ENCODE measurements around the gene TCF23. TPM values are rescaled to one million over a fixed set of nuclear protein-coding genes. Genes with fewer than 3 reads are reported as not detected.
A peak's percentile ranks its signal among the peaks of the same experiment; 100 is the strongest.

Gene TCF23
- total and polyA plus RNA-seq, 12 donors = 0.05 to 0.21 (median 0.08) TPM; not detected in 2

- Histone ChIP-seq H3K9me3 (no peaks in the 10 kb centered on the region), H3K4me3 (no peak overlapping the region), H3K4me1 (peaks cover 0 to 20% (median 10%) of the 10 kb centered on the region in 9 donors), H3K27me3 (no peaks in the 10 kb centered on the region), H3K36me3 (peaks cover 0 to 24% (median 16%) of the 10 kb centered on the region in 9 donors), H3K27ac (peak overlapping the region in 4 of 10 donors; percentile 9 to 55 (median 12))
- intact Hi-C loops (cut with DNase I) = no loop called here
- 32 to 37% methylated on average over 5 of the region's 5 CpGs for WGBS, 2 donors
- peak in 1 of 2 donors; percentile 38 for DNase-seq
- no peak for TF ChIP-seq CTCF (IDR thresholded peaks at IDR 0.05)
- peak in 7 of 8 donors; percentile 44 to 75 (median 49) for ATAC-seq
Measured at GRCh38 chr2:27126252-27126710, 22.5 kb upstream of the TCF23 start.

DNA sequence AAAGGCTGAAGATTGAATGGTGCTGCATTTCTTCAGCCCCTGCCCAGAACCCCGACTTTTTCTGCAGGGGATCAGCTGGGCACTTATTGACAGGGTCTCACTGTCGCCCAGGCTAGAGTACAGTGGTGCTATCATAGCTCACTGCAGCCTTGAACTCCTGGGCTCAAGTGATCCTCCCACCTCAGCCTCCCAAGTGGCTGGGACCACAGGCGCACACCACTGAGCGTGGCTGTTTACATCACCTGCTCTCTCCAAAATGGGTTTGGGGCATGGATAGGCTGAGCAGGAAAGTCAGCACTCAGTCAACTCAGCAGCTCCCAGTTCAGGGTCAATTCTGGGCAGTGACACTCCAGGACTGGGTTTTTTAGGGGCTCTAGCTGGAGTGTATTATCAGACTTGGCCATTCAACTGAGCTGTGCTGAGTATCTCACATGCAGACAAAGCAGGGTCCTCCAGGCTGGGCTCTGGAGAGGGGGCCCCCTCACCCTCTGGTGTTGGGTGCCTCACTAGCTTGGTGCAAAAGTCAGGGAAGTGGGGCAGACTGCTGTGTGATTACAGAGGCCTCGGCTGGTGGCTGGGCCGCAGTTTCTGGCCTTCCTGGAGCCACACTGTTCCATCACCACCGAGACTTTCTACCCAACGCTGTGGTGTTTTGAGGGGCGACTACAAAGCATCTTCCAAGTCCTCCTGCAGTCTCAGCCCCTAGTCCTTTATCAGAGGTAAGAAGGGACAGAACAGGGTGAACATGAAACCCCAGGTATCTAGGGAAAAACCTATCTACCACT, 20.7 kb upstream of the TCF23 start:
- Histone ChIP-seq H3K4me1 (peaks cover 0 to 22% (median 14%) of the 10 kb centered on the region in 9 donors), H3K9me3 (no peaks in the 10 kb centered on the region), H3K4me3 (no peak overlapping the region), H3K27me3 (no peaks in the 10 kb centered on the region), H3K36me3 (peaks cover 0 to 42% (median 28%) of the 10 kb centered on the region in 9 donors), H3K27ac (no peak overlapping the region)
- no peak for TF ChIP-seq CTCF (IDR thresholded peaks at IDR 0.05)
- ATAC-seq = no peak
- 90 to 92% methylated on average over 9 of the region's 9 CpGs for WGBS, 2 donors
- no peak for DNase-seq
- intact Hi-C loops (cut with DNase I) = no loop called here

DNA sequence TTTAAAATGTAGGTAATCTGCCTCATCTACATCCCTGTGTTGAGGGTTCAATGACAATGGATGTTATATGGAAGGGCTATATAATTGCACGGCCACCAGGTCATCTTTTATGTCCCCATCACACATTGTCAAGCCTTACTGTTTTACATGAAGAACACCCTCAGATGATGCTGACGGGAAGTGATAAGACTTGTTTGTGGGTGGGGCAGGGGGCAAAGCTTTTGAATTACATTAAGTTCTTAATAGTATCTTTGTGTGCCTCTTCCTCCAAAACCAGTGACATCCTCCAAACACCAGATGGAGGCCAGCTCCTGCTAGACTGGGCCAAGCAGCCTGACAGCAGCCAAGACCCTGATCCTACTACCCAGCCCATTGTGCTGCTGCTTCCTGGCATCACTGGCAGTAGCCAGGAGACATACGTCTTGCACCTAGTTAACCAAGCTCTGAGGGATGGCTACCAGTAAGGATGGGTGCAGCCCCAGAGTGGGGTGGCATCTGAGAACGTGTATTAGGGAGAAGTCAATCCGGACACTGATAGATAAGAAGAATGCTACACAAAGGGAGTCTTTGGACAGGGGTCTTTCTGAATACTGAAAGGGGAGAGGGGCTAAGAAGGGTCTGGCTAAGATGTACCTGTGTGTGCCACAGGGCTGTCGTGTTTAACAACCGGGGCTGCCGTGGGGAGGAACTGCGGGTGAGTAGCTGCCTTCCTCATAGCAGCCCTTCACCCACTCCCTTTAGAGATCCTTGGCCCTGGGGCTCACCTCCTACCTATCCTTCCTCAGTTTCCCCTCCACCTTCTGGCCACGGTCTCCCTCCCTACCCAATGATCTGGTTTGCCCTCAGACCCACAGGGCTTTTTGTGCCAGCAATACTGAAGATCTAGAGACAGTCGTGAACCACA, 19.9 kb upstream of the TCF23 start:
- Histone ChIP-seq H3K4me1 (peaks cover 5 to 23% (median 14%) of the 10 kb centered on the region in 9 donors), H3K36me3 (peaks cover 0 to 43% (median 28%) of the 10 kb centered on the region in 9 donors), H3K27me3 (no peaks in the 10 kb centered on the region), H3K27ac (no peak overlapping the region), H3K9me3 (no peaks in the 10 kb centered on the region), H3K4me3 (no peak overlapping the region)
- TF ChIP-seq CTCF (IDR thresholded peaks at IDR 0.05) = no peak
- ATAC-seq (no peak), DNase-seq (no peak)
- intact Hi-C loops (cut with DNase I) = no loop called here
- WGBS, 2 donors = 75 to 80% methylated on average over 11 of the region's 11 CpGs

- Histone ChIP-seq H3K4me3 (no peak overlapping the region), H3K36me3 (peaks cover 0 to 43% (median 28%) of the 10 kb centered on the region in 9 donors), H3K9me3 (no peaks in the 10 kb centered on the region), H3K27ac (no peak overlapping the region), H3K27me3 (no peaks in the 10 kb centered on the region), H3K4me1 (peaks cover 5 to 24% (median 17%) of the 10 kb centered on the region in 9 donors)
- ATAC-seq = no peak
- 92 to 93% methylated on average over 10 of the region's 10 CpGs for WGBS, 2 donors
- intact Hi-C loops (cut with DNase I) = loop anchor here in 2 of 10 donors (5.0 kb wide), 2 partner anchors 33 to 222 kb away; no protein-coding TSS in a partner anchor
- no peak for DNase-seq
- no peak for TF ChIP-seq CTCF (IDR thresholded peaks at IDR 0.05)
Measured at GRCh38 chr2:27130396-27130795, 18.4 kb upstream of the TCF23 start.
